Stomach (tissue), 9 donors: ENCODE results near the gene PYDC2. TPM values are rescaled to one million over a fixed set of nuclear protein-coding genes. Genes with fewer than 3 reads are reported as not detected.

Experiments
- DNase-seq, 2 donors: peaks; one replicate each; pipeline versions ENCODE4 v3.0.0 to v3.0.0-alpha.2; 2013 to 2019
- H3K27ac ChIP-seq, 5 donors: fragments of 200-600 bp in 4 of 5; sonication (generic) in 4 of 5; one replicate each; pipeline ENCODE4 v1.5.1; 2013 to 2019; ENCODE audit warnings: mild to moderate bottlenecking in 1 of 5, moderate library complexity in 1 of 5
- H3K27me3 ChIP-seq, 3 donors: fragments of 200-600 bp; sonication (generic); one replicate each; pipeline ENCODE4 v1.5.1; 2017 to 2019; ENCODE audit warnings: mixed run types in 1 of 3
- H3K36me3 ChIP-seq, 4 donors: fragments of 200-600 bp; sonication (generic); 1 replicate in 3 of 4; 2 replicates in 1 of 4; pipeline ENCODE4 v1.5.1; 2016 to 2019
- H3K4me1 ChIP-seq, 4 donors: fragments of 200-600 bp; sonication (generic); one replicate each; pipeline ENCODE4 v1.5.1; 2016 to 2019
- H3K4me3 ChIP-seq, 4 donors: fragments of 200-600 bp; sonication (generic) in 3 of 4; one replicate each; pipeline ENCODE4 v1.5.1; 2016 to 2019; ENCODE audit warnings: mild to moderate bottlenecking in 1 of 4
- H3K9me3 ChIP-seq, 4 donors: fragments of 200-600 bp; sonication (generic); one replicate each; pipeline ENCODE4 v1.5.1; 2016 to 2019
- CTCF ChIP-seq, 7 experiments: fragments of 450-650 bp in 4 of 7; fragments of 200-600 bp in 3 of 7; sonication (generic) in 3 of 7; IDR thresholded peaks; one replicate each; pipeline ENCODE4 v1.5.1; 2016 to 2019; ENCODE audit warnings: antibody characterized with exemption in 7 of 7, control low read depth in 2 of 7, mild to moderate bottlenecking in 1 of 7
- EP300 ChIP-seq: sonication (generic); formaldehyde crosslinking; IDR thresholded peaks from one replicate; pipeline ENCODE4 v1.6.1; 2017; ENCODE audit warnings: antibody characterized with exemption
- POLR2A ChIP-seq, 4 donors: fragments of 450-650 bp; IDR thresholded peaks; one replicate each; pipeline ENCODE4 v1.6.1; 2016; ENCODE audit warnings: antibody characterized with exemption in 4 of 4, control low read depth in 2 of 4, mild to moderate bottlenecking in 1 of 4, moderate library complexity in 1 of 4
- POLR2AphosphoS5 ChIP-seq, 3 donors: sonication (generic); formaldehyde crosslinking; IDR thresholded peaks; one replicate each; pipeline ENCODE4 v1.6.1; 2016; ENCODE audit warnings: antibody characterized with exemption in 3 of 3
- WGBS, 5 donors: extraction: QIAGEN DNeasy Blood & Tissue Kit in 3 of 5; methylation state at CpG; one replicate each; pipeline versions ENCODE4 v1.1.5 to v1.1.7; 2013 to 2018; 5-methylcytosine and 5-hydroxymethylcytosine counted together
- intact Hi-C: fragments of 100-400 bp; cut with DNase I; formaldehyde crosslinking; loops from one replicate; pipeline ENCODE4 v1.15.1; 2023; ENCODE audit warnings: low total_unique reads
- polyA plus RNA-seq, 3 donors: library from polyadenylated mRNA; stranded (reverse); fragments of 200-250 nt; gene quantifications; one replicate each; pipeline ENCODE4 v1.2.3, GENCODE V29; 2013
- small RNA-seq, 4 donors: library from RNA; depleted of rRNA; stranded (forward); fragments of <200 nt; gene quantifications; one replicate each; pipeline ENCODE3, GENCODE V24; 2016
- total RNA-seq, 5 donors: library from RNA; depleted of rRNA; stranded (reverse); fragments of >200 nt; gene quantifications; one replicate each; pipeline versions ENCODE4 v1.1.0 to v1.2.3, GENCODE V29; 2014 to 2016
- donor health status: healthy with polysubstance abuse.
- donor health status: Bipolar disorder and iron deficiency.
- donor health status: healthy.

PYDC2 gene
- total and polyA plus RNA-seq, 8 donors: not detected

DNA sequence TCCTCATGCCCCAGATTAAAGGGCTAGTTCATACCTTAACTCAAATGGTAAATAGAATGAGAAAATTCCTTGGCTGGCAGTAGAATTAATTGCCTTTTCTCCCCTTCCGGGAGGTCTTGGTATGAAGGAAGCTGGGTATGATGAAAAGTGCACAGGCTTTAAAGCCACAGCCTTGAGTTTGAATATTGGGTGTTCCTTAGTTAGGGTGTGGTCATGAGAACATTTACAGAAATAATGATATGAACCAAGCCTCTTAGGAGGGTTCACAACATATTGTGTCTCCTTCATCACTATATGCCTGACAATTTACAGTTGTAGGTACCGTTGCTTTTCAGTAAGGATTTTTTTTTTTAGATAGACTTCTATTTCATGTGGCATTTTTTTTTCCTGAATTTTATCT, 48.1 kb downstream of the PYDC2 start:
- H3K9me3 ChIP-seq: no peaks in the 10 kb centered on the region
- H3K4me3 ChIP-seq: no peak overlapping the region
- H3K27ac ChIP-seq: no peak overlapping the region
- intact Hi-C loops: no loop called here
- TF ChIP-seq POLR2AphosphoS5 (IDR thresholded peaks at IDR 0.05): no peak
- TF ChIP-seq EP300: no peak
- TF ChIP-seq CTCF (IDR thresholded peaks at IDR 0.05): no peak
- no peak for TF ChIP-seq POLR2A (IDR thresholded peaks at IDR 0.05)
- no peak for DNase-seq
- H3K27me3 ChIP-seq: no peaks in the 10 kb centered on the region
- no peaks in the 10 kb centered on the region for H3K36me3 ChIP-seq
- H3K4me1 ChIP-seq: no peaks in the 10 kb centered on the region
- 73 to 81% (median 73%) methylated on average over 2 of the region's 2 CpGs for WGBS, 5 donors

Small RNA genes within 50 kb of the gene (small RNA-seq; reads per million reads assigned to genes)
- 0 reads per million in 4 donors for gene PYDC2

Other genes with a start within 250 kb of the PYDC2 start
- 100 to 1,000 TPM in 3 of 5 donors, 10 to 100 TPM in 2; 58.7 to 226 (median 112) TPM for gene CCDC50, start 131.8 kb upstream of the PYDC2 start, total RNA-seq
- 10 to 100 TPM; 17.6 to 19.2 (median 18.8) TPM for gene CCDC50, start 131.8 kb upstream of the PYDC2 start, polyA plus RNA-seq
- not detected for gene UTS2B, start 130.6 kb upstream of the PYDC2 start, total RNA-seq
- gene UTS2B, start 130.6 kb upstream of the PYDC2 start, polyA plus RNA-seq: under 1 TPM in 2 of 3 donors, not detected in 1; 0.20 to 0.46 TPM